Left ventricle myocardium inferior (tissue), 1 donor: Measurements from ENCODE around the gene PCDHGA4. TPM values are rescaled to one million over a fixed set of nuclear protein-coding genes. Genes with fewer than 3 reads are reported as not detected.
A peak's percentile ranks its signal among the peaks of the same experiment; 100 is the strongest.
"Not testable (repeated sequence)": the region's sequence is repeated elsewhere in the genome, so short reads cannot be mapped to it uniquely, and the experiment has no call there.

ENCODE experiments used
- DNase-seq: peaks from one replicate; pipeline ENCODE4 v3.0.0-alpha.2; 2020
- H3K27ac ChIP-seq: fragments of 200-600 bp; replicated peaks from 2 replicates; pipeline ENCODE4 v1.8.0; 2021
- H3K27me3 ChIP-seq: fragments of 200-600 bp; 2 replicates; pipeline ENCODE4 v1.8.0; 2021; ENCODE audit warnings: low read depth
- H3K36me3 ChIP-seq: fragments of 200-600 bp; 2 replicates; pipeline ENCODE4 v1.8.0; 2021
- H3K4me1 ChIP-seq: fragments of 200-600 bp; 2 replicates; pipeline ENCODE4 v1.8.0; 2021
- H3K4me3 ChIP-seq: fragments of 200-600 bp; 2 replicates; pipeline ENCODE4 v1.8.0; 2021; ENCODE audit warnings: mild to moderate bottlenecking, moderate library complexity
- H3K9me3 ChIP-seq: fragments of 200-600 bp; replicated peaks from 2 replicates; pipeline ENCODE4 v1.8.0; 2021
- intact Hi-C: fragments of 100-400 bp; cut with micrococcal nuclease; formaldehyde crosslinking; loops from one replicate; pipeline ENCODE4 v1.11.0; 2022
- total RNA-seq: library from RNA; stranded (reverse); fragmentation: NEBNext Ultra II Directional; extraction: Animal tissue kit (Norgen Biotek cat#: 25700); gene quantifications from one replicate; pipeline ENCODE4 v1.2.1, GENCODE V29; 2021
- TF ChIP-seq, protein P1 (sequence below): fragments of 200-600 bp; IDR thresholded peaks from 2 replicates; pipeline ENCODE4 v1.8.0; 2021; ENCODE audit warnings: antibody characterized with exemption, mild to moderate bottlenecking, borderline replicate concordance
- donor health status: DM: no; HTN: yes; CAD: no; lungs with severe emphysema.

The PCDHGA4 gene
- total RNA-seq, 1 donor from 2014 or later: 7.3 TPM

DNA sequence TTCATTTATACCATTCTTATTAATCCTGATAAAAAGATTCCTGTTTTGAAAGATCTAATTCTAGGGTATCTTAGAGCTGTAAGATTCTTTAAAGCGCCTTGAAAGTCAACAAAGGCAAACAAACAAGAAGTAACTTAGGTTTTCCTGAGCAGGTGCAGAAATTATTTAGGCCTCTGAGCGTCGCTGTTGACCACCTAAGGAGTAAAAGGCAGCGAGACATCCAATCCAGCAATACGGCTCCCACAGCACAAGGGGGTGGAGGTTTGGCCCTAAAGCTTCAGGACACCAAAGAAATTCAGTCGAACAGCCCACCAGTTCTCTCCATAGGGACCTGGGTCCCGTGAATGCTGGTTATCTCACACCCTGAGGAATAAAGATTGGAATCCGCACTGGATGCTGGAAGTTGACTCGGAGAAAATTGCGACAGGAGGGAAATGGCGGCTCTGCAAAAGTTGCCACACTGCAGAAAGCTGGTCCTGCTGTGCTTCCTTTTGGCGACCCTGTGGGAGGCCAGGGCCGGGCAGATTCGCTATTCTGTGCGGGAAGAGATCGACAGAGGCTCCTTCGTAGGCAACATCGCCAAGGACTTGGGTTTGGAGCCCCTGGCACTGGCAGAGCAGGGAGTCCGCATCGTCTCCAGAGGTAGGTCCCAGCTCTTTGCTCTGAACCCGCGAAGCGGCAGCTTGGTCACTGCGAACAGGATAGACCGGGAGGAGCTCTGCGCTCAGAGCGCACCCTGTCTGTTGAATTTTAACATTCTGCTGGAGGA lies 16.1 kb upstream of the PCDHGA4 start, which contains the start of gene PCDHGA2:
Gene PCDHGA2, plus strand, starts transcription at position 223 of the 769 bp plus-strand sequence.
- no peaks in the 10 kb centered on the region for H3K27me3 ChIP-seq
- intact Hi-C loops: loop anchor here (10.0 kb wide), 1 partner anchor 226 kb away; no protein-coding TSS in a partner anchor
- no peak for DNase-seq
- H3K27ac ChIP-seq: peak within 1 kb of the TSS; percentile 85
- TF ChIP-seq, protein P1, sequence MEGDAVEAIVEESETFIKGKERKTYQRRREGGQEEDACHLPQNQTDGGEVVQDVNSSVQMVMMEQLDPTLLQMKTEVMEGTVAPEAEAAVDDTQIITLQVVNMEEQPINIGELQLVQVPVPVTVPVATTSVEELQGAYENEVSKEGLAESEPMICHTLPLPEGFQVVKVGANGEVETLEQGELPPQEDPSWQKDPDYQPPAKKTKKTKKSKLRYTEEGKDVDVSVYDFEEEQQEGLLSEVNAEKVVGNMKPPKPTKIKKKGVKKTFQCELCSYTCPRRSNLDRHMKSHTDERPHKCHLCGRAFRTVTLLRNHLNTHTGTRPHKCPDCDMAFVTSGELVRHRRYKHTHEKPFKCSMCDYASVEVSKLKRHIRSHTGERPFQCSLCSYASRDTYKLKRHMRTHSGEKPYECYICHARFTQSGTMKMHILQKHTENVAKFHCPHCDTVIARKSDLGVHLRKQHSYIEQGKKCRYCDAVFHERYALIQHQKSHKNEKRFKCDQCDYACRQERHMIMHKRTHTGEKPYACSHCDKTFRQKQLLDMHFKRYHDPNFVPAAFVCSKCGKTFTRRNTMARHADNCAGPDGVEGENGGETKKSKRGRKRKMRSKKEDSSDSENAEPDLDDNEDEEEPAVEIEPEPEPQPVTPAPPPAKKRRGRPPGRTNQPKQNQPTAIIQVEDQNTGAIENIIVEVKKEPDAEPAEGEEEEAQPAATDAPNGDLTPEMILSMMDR: peak; percentile 72
- H3K9me3 ChIP-seq: peaks cover 96% of the 10 kb centered on the region
- H3K4me1 ChIP-seq: no peaks in the 10 kb centered on the region
- peak within 1 kb of the TSS; percentile 65 for H3K4me3 ChIP-seq
- no peaks in the 10 kb centered on the region for H3K36me3 ChIP-seq

DNA sequence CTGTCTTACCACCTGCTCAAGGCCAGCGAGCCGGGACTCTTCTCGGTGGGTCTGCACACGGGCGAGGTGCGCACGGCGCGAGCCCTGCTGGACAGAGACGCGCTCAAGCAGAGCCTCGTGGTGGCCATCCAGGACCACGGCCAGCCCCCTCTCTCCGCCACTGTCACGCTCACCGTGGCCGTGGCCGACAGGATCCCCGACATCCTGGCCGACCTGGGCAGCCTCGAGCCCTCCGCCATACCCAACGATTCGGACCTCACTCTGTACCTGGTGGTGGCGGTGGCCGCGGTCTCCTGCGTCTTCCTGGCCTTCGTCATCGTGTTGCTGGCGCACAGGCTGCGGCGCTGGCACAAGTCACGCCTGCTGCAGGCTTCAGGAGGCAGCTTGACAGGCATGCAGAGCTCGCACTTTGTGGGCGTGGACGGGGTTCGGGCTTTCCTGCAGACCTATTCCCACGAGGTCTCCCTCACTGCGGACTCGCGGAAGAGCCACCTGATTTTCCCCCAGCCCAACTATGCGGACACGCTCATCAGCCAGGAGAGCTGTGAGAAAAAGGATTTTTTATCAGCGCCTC lies 14.0 kb upstream of the PCDHGA4 start:
- H3K4me1 ChIP-seq, DNase-seq, H3K27me3 ChIP-seq, H3K36me3 ChIP-seq, intact Hi-C loops: not testable (repeated sequence)
- Histone ChIP-seq H3K27ac (peak overlapping the region; percentile 84), H3K4me3 (peak overlapping the region; percentile 65), H3K9me3 (peaks cover 98% of the 10 kb centered on the region)

DNA sequence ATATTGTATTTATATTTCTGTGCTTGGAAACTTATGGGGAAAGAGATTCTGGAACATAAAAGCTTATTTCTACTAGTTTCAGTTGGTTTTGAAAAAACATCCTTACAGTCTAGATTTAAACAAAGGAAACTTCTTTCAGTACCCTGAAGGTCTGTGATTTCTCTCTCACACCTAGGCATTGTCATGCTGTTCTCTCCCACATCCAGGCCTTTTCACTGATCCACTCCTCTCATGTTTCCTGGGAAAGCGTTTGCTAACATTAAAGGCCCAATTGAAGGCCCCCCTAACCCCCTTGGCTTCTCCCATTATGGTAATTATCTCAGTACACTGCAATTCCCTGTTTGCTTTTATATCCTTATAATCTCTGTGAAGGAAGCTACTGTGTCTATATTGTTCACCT lies 12.0 kb upstream of the PCDHGA4 start:
- Histone ChIP-seq H3K4me3 (peak overlapping the region; percentile 65), H3K27me3 (no peaks in the 10 kb centered on the region), H3K36me3 (peaks cover 10% of the 10 kb centered on the region), H3K4me1 (peaks cover 21% of the 10 kb centered on the region), H3K9me3 (peaks cover 99% of the 10 kb centered on the region), H3K27ac (peak overlapping the region; percentile 84)
- TF ChIP-seq, protein P1: no peak
- no peak for DNase-seq
- intact Hi-C loops: no loop called here

DNA sequence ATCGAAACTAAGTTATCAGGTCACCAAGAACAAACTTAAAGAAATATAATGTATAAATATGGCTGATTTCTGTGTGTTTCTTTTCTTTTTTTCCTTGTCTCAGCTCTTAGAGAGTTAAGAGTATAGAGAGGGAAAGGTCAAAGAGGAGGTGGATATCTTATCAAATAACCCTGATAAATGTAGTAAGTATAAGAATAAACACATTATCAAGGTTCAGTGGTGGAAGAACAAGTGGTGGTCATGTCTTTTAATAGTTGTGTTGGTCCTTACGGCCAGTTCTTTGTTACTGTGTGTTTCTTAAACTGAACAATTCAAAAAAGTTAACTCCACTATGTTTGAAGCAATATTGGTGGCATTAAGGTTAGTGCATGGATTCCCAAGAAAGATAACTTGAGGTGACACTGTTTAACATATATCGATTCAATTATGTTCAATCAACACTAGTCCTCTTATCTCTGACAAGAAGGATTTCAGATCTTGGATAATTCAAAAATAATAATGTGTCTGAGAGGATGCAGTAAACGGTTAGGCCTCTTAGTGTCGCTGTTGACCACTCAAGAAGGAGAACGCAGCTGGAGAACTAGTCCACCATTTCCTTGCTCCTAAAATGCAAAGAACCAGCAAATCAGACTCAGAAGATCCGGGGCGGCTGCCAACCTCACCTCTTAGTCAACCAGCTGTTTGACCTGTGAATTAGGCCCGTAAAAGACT lies 11.4 kb upstream of the PCDHGA4 start, which contains the start of gene PCDHGA3:
Gene PCDHGA3, plus strand, starts transcription at position 588 of the 711 bp plus-strand sequence. CDS start 205 bp downstream, outside the sequence.
- H3K36me3 ChIP-seq: peaks cover 17% of the 10 kb centered on the region
- TF ChIP-seq, protein P1: peak; percentile 72
- peaks cover 99% of the 10 kb centered on the region for H3K9me3 ChIP-seq
- no peak for DNase-seq
- H3K4me3 ChIP-seq: peak within 1 kb of the TSS; percentile 65
- H3K4me1 ChIP-seq: peaks cover 22% of the 10 kb centered on the region
- H3K27me3 ChIP-seq: no peaks in the 10 kb centered on the region
- peak within 1 kb of the TSS; percentile 84 for H3K27ac ChIP-seq
- intact Hi-C loops: no loop called here

DNA sequence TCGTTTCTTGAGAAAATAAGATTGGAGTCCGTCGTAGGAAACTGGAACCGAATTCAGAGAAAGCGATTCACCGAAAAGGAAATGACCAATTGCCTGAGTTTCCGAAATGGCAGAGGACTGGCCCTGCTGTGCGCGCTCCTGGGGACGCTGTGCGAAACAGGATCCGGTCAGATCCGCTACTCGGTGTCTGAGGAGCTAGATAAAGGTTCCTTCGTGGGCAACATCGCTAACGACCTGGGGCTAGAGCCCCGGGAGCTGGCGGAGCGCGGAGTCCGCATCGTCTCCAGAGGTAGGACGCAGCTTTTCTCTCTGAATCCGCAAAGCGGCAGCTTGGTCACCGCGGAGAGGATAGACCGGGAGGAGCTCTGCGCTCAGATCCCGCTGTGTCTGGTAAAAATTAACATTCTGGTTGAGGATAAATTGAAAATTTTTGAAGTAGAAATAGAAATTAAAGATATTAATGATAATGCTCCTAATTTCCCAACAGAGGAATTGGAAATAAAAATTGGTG lies 10.8 kb upstream of the PCDHGA4 start:
- DNase-seq: no peak
- Histone ChIP-seq H3K4me3 (peak overlapping the region; percentile 65), H3K27me3 (no peaks in the 10 kb centered on the region), H3K9me3 (peaks cover 99% of the 10 kb centered on the region), H3K27ac (peak overlapping the region; percentile 84), H3K36me3 (peaks cover 18% of the 10 kb centered on the region), H3K4me1 (peaks cover 26% of the 10 kb centered on the region)
- intact Hi-C loops: no loop called here
- TF ChIP-seq, protein P1: no peak
